Endothelial cell of umbilical vein (primary cell): Measurements from ENCODE around the gene FAM227B. TPM values are rescaled to one million over a fixed set of nuclear protein-coding genes. Genes with fewer than 3 reads are reported as not detected.

Experiments
- BruUV-seq: library from RNA; stranded (reverse); fragments of 400-500 nt; replicated peaks from 2 replicates; lab custom pipeline; 2021; lab: Mats Ljungman, UMichigan
- CTCF ChIA-PET: fragments of 300-600, 350-600 bp; sonication (Branson Sonifier 250); formaldehyde crosslinking; loops from one replicate; lab custom pipeline; 2021; ENCODE audit warnings: antibody characterized with exemption, inconsistent platforms; lab: Charles Lee
- POLR2A ChIA-PET: fragments of 300-600, 350-600 bp; sonication (Branson Sonifier 250); formaldehyde crosslinking; loops from one replicate; lab custom pipeline; 2021; ENCODE audit warnings: antibody characterized with exemption, inconsistent platforms; lab: Charles Lee
- DNase-seq: peaks from one replicate; pipeline ENCODE4 v3.0.0-alpha.2; 2011; ENCODE audit warnings: low read depth, low spot score
- FAIRE-seq: peaks from 2 replicates; lab custom pipeline; 2011; peaks lifted over from hg19 to GRCh38; lab: Jason Lieb, UNC
- H2AFZ ChIP-seq: 2 replicates; pipeline ENCODE4 v1.6.0; 2012; ENCODE audit warnings: low read depth, low read length, control low read depth, inconsistent platforms
- H3K27ac ChIP-seq: 2 replicates; pipeline ENCODE4 v1.5.1; 2011; ENCODE audit warnings: low read depth, mild to moderate bottlenecking, control low read depth, low read length, moderate library complexity; ENCODE audit not compliant: insufficient read depth
- H3K27me3 ChIP-seq, 2 experiments: 2 replicates each; pipeline versions ENCODE4 v1.6.0 to v1.6.1; 2011; ENCODE audit warnings: low read length in 2 of 2, mixed read lengths in 1 of 2; ENCODE audit not compliant: control insufficient read depth in 2 of 2, insufficient read depth in 2 of 2
- H3K36me3 ChIP-seq, 2 experiments: 2 replicates in 1 of 2; 3 replicates in 1 of 2; pipeline ENCODE4 v1.5.1; 2011; ENCODE audit warnings: low read length in 2 of 2, mild to moderate bottlenecking in 1 of 2, moderate library complexity in 1 of 2; ENCODE audit not compliant: control insufficient read depth in 2 of 2, insufficient read depth in 2 of 2; ENCODE audit errors: extremely low read depth in 1 of 2
- H3K4me1 ChIP-seq: 3 replicates; pipeline ENCODE4 v1.5.1; 2011; ENCODE audit warnings: mild to moderate bottlenecking, low read length; ENCODE audit not compliant: control insufficient read depth, insufficient read depth; ENCODE audit errors: extremely low read depth
- H3K4me2 ChIP-seq: 2 replicates; pipeline ENCODE4 v1.6.1; 2011; ENCODE audit warnings: low read length, control low read depth, mixed read lengths; ENCODE audit not compliant: insufficient read depth
- H3K4me3 ChIP-seq, 3 experiments: fragments of 200-600 bp in 1 of 3; sonication (generic), shearing (Covaris generic) in 1 of 3; replicated peaks in 1 of 3; 2 replicates each; pipeline ENCODE4 v1.5.1; 2011 to 2016; ENCODE audit warnings: control low read depth in 3 of 3, low read length in 3 of 3, mild to moderate bottlenecking in 2 of 3, inconsistent platforms in 1 of 3, low read depth in 1 of 3, moderate library complexity in 1 of 3; ENCODE audit not compliant: insufficient read depth in 1 of 3
- H3K79me2 ChIP-seq: 2 replicates; pipeline ENCODE4 v1.6.0; 2012; ENCODE audit warnings: low read length, inconsistent platforms; ENCODE audit not compliant: control insufficient read depth, insufficient read depth
- H3K9ac ChIP-seq: replicated peaks from 2 replicates; pipeline ENCODE3; 2011; ENCODE audit warnings: low read length, control low read depth; ENCODE audit not compliant: insufficient read depth; ENCODE audit errors: extremely low read depth
- H3K9me1 ChIP-seq: replicated peaks from 3 replicates; pipeline ENCODE4 v1.6.0; 2011; ENCODE audit warnings: mild to moderate bottlenecking, low read length; ENCODE audit not compliant: control insufficient read depth, insufficient read depth; ENCODE audit errors: extremely low read depth
- H3K9me3 ChIP-seq: replicated peaks from 2 replicates; pipeline ENCODE4 v1.5.1; 2012; ENCODE audit warnings: low read length, inconsistent platforms; ENCODE audit not compliant: control insufficient read depth, insufficient read depth
- H4K20me1 ChIP-seq: replicated peaks from 2 replicates; pipeline ENCODE3; 2011; ENCODE audit warnings: mild to moderate bottlenecking, low read length; ENCODE audit not compliant: control insufficient read depth, insufficient read depth; ENCODE audit errors: extremely low read depth
- EZH2 ChIP-seq: IDR thresholded peaks from 2 replicates; pipeline ENCODE4 v1.6.1; 2012; ENCODE audit warnings: borderline replicate concordance, low read depth, mild to moderate bottlenecking, moderate library complexity, low read length, inconsistent platforms; ENCODE audit not compliant: severe bottlenecking
- FOS ChIP-seq: IDR thresholded peaks from 2 replicates; pipeline ENCODE4 v1.6.1; 2011; ENCODE audit warnings: mild to moderate bottlenecking, low read length, moderate library complexity, borderline replicate concordance; ENCODE audit not compliant: insufficient read depth
- JUN ChIP-seq: IDR thresholded peaks from 2 replicates; pipeline ENCODE4 v1.6.1; 2011; ENCODE audit warnings: borderline replicate concordance, low read depth; ENCODE audit not compliant: insufficient read length, insufficient read depth
- MYC ChIP-seq: IDR thresholded peaks from one replicate; pipeline ENCODE4 v1.6.1; 2011; ENCODE audit warnings: mild to moderate bottlenecking, low read depth, low read length
- POLR2AphosphoS5 ChIP-seq: IDR thresholded peaks from 2 replicates; pipeline ENCODE4 v1.6.1; 2012; ENCODE audit warnings: low read depth, mild to moderate bottlenecking, control low read depth, low read length, moderate library complexity; ENCODE audit not compliant: insufficient read depth
- dilution Hi-C: fragments of 300-500 bp; cut with MboI; formaldehyde crosslinking; loops from one replicate; pipeline ENCODE4 v1.15.0; 2019; ENCODE audit warnings: low sequenced_read_pairs; ENCODE audit not compliant: extremely low pct_ligation_motif_present
- intact Hi-C: fragments of 100-400 bp; cut with micrococcal nuclease; formaldehyde crosslinking; loops from one replicate; pipeline ENCODE4 v1.10.0; 2022
- polyA plus RNA-seq, 4 experiments: library from polyadenylated mRNA; depleted of rRNA in 3 of 4; stranded (reverse) in 3 of 4; unstranded in 1 of 4; fragments of >200 nt; gene quantifications; 2 replicates each; pipeline versions ENCODE4 v1.2.1 to v1.2.3, GENCODE V29; 2011 to 2012; ENCODE audit warnings: missing spikeins in 1 of 4
- total RNA-seq: library from RNA; stranded (reverse); gene quantifications from 2 replicates; pipeline ENCODE4 v1.2.3, GENCODE V29; 2021
- TF ChIP-seq, protein P1 (sequence below): IDR thresholded peaks from 2 replicates; pipeline ENCODE4 v1.6.1; 2011; ENCODE audit not compliant: insufficient read depth, insufficient read length
- TF ChIP-seq, protein P2 (sequence below), 2 donors: IDR thresholded peaks; 1 replicate in 1 of 2; 2 replicates in 1 of 2; pipeline ENCODE4 v1.5.1; 2011; ENCODE audit warnings: low read length in 2 of 2, mild to moderate bottlenecking in 2 of 2, moderate library complexity in 2 of 2, control low read depth in 1 of 2, inconsistent platforms in 1 of 2, low read depth in 1 of 2; ENCODE audit not compliant: insufficient read depth in 1 of 2; ENCODE audit errors: extremely low read depth in 1 of 2

FAM227B gene
- total and polyA plus RNA-seq, 2 donors (not counting 3 experiments of a cell fraction or from before 2014, with no cell fraction given) = 1.5 to 1.8 TPM

DNA sequence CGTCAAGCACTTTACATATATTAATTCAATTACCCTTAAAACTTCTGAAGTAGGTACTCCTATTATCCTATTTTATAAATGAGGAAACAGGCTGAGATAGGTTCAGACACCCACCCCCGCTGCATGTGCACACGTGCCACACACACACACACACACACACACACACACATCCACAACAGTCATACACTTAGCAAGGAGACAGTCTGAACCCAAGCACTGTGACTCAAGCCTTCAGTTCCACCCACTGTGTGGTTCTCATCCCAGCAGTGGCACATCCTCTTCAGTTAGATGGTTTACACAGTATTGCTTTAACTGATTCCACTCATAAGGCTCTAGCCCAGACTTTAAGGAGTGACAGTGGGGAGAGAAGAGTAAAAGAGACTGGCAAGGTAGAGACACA, 288.7 kb downstream of the FAM227B start:
- dilution Hi-C loops = no loop called here
- DNase-seq (no peak), FAIRE-seq (no peak)
- Histone ChIP-seq H3K79me2 (no peaks in the 10 kb centered on the region), H3K9me3 (no peaks in the 10 kb centered on the region), H3K4me2 (no peak overlapping the region), H2AFZ (no peak overlapping the region), H3K9me1 (no peaks in the 10 kb centered on the region), H3K4me1 (no peaks in the 10 kb centered on the region), H3K27me3 (no peaks in the 10 kb centered on the region), H3K9ac (no peak overlapping the region), H3K36me3 (peaks cover 0 to 2% of the 10 kb centered on the region in 2 experiments), H3K27ac (no peak overlapping the region), H3K4me3 (no peak overlapping the region), H4K20me1 (no peaks in the 10 kb centered on the region)
- TF ChIP-seq, protein P1, sequence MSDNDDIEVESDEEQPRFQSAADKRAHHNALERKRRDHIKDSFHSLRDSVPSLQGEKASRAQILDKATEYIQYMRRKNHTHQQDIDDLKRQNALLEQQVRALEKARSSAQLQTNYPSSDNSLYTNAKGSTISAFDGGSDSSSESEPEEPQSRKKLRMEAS = no peak
- TF ChIP-seq FOS (no peak), JUN (no peak), EZH2 (no peak), POLR2AphosphoS5 (no peak), MYC (no peak)
- TF ChIP-seq, protein P2, sequence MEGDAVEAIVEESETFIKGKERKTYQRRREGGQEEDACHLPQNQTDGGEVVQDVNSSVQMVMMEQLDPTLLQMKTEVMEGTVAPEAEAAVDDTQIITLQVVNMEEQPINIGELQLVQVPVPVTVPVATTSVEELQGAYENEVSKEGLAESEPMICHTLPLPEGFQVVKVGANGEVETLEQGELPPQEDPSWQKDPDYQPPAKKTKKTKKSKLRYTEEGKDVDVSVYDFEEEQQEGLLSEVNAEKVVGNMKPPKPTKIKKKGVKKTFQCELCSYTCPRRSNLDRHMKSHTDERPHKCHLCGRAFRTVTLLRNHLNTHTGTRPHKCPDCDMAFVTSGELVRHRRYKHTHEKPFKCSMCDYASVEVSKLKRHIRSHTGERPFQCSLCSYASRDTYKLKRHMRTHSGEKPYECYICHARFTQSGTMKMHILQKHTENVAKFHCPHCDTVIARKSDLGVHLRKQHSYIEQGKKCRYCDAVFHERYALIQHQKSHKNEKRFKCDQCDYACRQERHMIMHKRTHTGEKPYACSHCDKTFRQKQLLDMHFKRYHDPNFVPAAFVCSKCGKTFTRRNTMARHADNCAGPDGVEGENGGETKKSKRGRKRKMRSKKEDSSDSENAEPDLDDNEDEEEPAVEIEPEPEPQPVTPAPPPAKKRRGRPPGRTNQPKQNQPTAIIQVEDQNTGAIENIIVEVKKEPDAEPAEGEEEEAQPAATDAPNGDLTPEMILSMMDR (IDR thresholded peaks at IDR 0.05; ENCODE audit: extremely low read depth in 1 of 2, insufficient read depth in 1 of 2, low read depth in 1 of 2, low read length in 2 of 2) = no peak
- POLR2A ChIA-PET = no interaction called here
- BruUV-seq = no TSS peak
- CTCF ChIA-PET = no interaction called here
- intact Hi-C loops = no loop called here
